HEK293 (cell line): ENCODE results near the gene ARMC5.

ENCODE experiments used
- GLIS1 ChIP-seq: fragments of 450-650 bp; formaldehyde crosslinking; IDR thresholded peaks from 2 replicates; pipeline ENCODE4 v1.5.1; 2016; ENCODE audit warnings: missing biosample characterization, missing genetic modification characterization
- TCF7L2 ChIP-seq: IDR thresholded peaks from 2 replicates; pipeline ENCODE4 v1.6.1; 2011; ENCODE audit warnings: low read depth, mild to moderate bottlenecking, inconsistent platforms, low read length, moderate library complexity, borderline replicate concordance
- YY1 ChIP-seq: fragments of 450-650 bp; formaldehyde crosslinking; IDR thresholded peaks from 2 replicates; pipeline ENCODE4 v1.5.1; 2018; ENCODE audit warnings: missing biosample characterization, missing genetic modification characterization
- ZBTB20 ChIP-seq: fragments of 450-650 bp; formaldehyde crosslinking; IDR thresholded peaks from 2 replicates; pipeline ENCODE4 v1.5.1; 2016; ENCODE audit warnings: missing biosample characterization, missing genetic modification characterization
- ZBTB21 ChIP-seq: fragments of 450-650 bp; formaldehyde crosslinking; IDR thresholded peaks from 2 replicates; pipeline ENCODE4 v1.5.1; 2017; ENCODE audit warnings: missing biosample characterization, missing genetic modification characterization
- ZBTB7A ChIP-seq: fragments of 450-650 bp; formaldehyde crosslinking; IDR thresholded peaks from 2 replicates; pipeline ENCODE4 v1.5.1; 2016; ENCODE audit warnings: low read depth, missing biosample characterization, missing genetic modification characterization
- ZNF23 ChIP-seq: fragments of 450-650 bp; formaldehyde crosslinking; IDR thresholded peaks from 2 replicates; pipeline ENCODE4 v1.5.1; 2016; ENCODE audit warnings: missing biosample characterization, missing genetic modification characterization, borderline replicate concordance
- ZNF350 ChIP-seq: fragments of 450-650 bp; formaldehyde crosslinking; IDR thresholded peaks from 2 replicates; pipeline ENCODE4 v1.5.0; 2017; ENCODE audit warnings: missing biosample characterization, mild to moderate bottlenecking, missing genetic modification characterization
- ZNF529 ChIP-seq: fragments of 450-650 bp; formaldehyde crosslinking; IDR thresholded peaks from 2 replicates; pipeline ENCODE4 v1.5.1; 2017; ENCODE audit warnings: missing genetic modification characterization, missing biosample characterization; ENCODE audit not compliant: insufficient replicate concordance
- ZNF639 ChIP-seq: fragments of 450-650 bp; formaldehyde crosslinking; IDR thresholded peaks from 2 replicates; pipeline ENCODE4 v1.5.1; 2016; ENCODE audit warnings: missing biosample characterization, missing genetic modification characterization
- TF ChIP-seq, protein P1 (sequence below): fragments of 450-650 bp; formaldehyde crosslinking; IDR thresholded peaks from 2 replicates; pipeline ENCODE4 v1.5.1; 2016; ENCODE audit warnings: missing biosample characterization, missing genetic modification characterization
- TF ChIP-seq, protein P2 (sequence below): fragments of 450-650 bp; formaldehyde crosslinking; IDR thresholded peaks from 2 replicates; pipeline ENCODE4 v1.5.1; 2016; ENCODE audit warnings: missing biosample characterization, missing genetic modification characterization
- TF ChIP-seq, protein P3 (sequence below): sonication (generic); formaldehyde crosslinking; IDR thresholded peaks from 2 replicates; pipeline ENCODE4 v1.8.1; 2022; ENCODE audit warnings: mild to moderate bottlenecking, moderate library complexity, missing genetic modification reagents

- TF ChIP-seq YY1 (tag by site-specific recombination): no peak
- TF ChIP-seq, protein P1, sequence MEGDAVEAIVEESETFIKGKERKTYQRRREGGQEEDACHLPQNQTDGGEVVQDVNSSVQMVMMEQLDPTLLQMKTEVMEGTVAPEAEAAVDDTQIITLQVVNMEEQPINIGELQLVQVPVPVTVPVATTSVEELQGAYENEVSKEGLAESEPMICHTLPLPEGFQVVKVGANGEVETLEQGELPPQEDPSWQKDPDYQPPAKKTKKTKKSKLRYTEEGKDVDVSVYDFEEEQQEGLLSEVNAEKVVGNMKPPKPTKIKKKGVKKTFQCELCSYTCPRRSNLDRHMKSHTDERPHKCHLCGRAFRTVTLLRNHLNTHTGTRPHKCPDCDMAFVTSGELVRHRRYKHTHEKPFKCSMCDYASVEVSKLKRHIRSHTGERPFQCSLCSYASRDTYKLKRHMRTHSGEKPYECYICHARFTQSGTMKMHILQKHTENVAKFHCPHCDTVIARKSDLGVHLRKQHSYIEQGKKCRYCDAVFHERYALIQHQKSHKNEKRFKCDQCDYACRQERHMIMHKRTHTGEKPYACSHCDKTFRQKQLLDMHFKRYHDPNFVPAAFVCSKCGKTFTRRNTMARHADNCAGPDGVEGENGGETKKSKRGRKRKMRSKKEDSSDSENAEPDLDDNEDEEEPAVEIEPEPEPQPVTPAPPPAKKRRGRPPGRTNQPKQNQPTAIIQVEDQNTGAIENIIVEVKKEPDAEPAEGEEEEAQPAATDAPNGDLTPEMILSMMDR: no peak
- no peak for TF ChIP-seq ZBTB20 (tag by site-specific recombination)
- no peak for TF ChIP-seq ZNF529 (tag by site-specific recombination)
- TF ChIP-seq TCF7L2: no peak
- no peak for TF ChIP-seq ZBTB21 (tag by site-specific recombination)
- no peak for TF ChIP-seq ZNF23 (tag by site-specific recombination)
- no peak for TF ChIP-seq ZNF350 (tag by site-specific recombination)
- TF ChIP-seq ZBTB7A (tag by site-specific recombination): no peak
- no peak for TF ChIP-seq GLIS1 (tag by site-specific recombination)
- TF ChIP-seq ZNF639 (tag by site-specific recombination): no peak
- TF ChIP-seq, protein P2, sequence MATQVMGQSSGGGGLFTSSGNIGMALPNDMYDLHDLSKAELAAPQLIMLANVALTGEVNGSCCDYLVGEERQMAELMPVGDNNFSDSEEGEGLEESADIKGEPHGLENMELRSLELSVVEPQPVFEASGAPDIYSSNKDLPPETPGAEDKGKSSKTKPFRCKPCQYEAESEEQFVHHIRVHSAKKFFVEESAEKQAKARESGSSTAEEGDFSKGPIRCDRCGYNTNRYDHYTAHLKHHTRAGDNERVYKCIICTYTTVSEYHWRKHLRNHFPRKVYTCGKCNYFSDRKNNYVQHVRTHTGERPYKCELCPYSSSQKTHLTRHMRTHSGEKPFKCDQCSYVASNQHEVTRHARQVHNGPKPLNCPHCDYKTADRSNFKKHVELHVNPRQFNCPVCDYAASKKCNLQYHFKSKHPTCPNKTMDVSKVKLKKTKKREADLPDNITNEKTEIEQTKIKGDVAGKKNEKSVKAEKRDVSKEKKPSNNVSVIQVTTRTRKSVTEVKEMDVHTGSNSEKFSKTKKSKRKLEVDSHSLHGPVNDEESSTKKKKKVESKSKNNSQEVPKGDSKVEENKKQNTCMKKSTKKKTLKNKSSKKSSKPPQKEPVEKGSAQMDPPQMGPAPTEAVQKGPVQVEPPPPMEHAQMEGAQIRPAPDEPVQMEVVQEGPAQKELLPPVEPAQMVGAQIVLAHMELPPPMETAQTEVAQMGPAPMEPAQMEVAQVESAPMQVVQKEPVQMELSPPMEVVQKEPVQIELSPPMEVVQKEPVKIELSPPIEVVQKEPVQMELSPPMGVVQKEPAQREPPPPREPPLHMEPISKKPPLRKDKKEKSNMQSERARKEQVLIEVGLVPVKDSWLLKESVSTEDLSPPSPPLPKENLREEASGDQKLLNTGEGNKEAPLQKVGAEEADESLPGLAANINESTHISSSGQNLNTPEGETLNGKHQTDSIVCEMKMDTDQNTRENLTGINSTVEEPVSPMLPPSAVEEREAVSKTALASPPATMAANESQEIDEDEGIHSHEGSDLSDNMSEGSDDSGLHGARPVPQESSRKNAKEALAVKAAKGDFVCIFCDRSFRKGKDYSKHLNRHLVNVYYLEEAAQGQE (tag by site-specific recombination): no peak
- TF ChIP-seq, protein P3, sequence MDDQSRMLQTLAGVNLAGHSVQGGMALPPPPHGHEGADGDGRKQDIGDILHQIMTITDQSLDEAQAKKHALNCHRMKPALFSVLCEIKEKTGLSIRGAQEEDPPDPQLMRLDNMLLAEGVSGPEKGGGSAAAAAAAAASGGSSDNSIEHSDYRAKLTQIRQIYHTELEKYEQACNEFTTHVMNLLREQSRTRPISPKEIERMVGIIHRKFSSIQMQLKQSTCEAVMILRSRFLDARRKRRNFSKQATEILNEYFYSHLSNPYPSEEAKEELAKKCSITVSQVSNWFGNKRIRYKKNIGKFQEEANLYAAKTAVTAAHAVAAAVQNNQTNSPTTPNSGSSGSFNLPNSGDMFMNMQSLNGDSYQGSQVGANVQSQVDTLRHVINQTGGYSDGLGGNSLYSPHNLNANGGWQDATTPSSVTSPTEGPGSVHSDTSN: no peak
These were observed 39.2 kb downstream of the ARMC5 start for GRCh38 chr16:31498493-31498892.
